Activated T-cell treated with anti-CD3 and anti-CD28 coated beads, Interleukin-2, amount 50 U/mL, for 48 hours (primary cell): ENCODE results near the gene KAT2A.
A peak's percentile ranks its signal among the peaks of the same experiment; 100 is the strongest.

Experiments used
- DNase-seq, 2 experiments: peaks; one replicate each; pipeline ENCODE4 v3.0.0-alpha.2; 2020

KAT2A gene

GRCh38 chr17:42135151-42135550, 14.0 kb upstream of the KAT2A start:
- no peak for DNase-seq

GRCh38 chr17:42133461-42134041, 12.4 kb upstream of the KAT2A start:
- peak in 1 of 2 experiments; percentile 43 for DNase-seq

GRCh38 chr17:42132941-42133340, 11.8 kb upstream of the KAT2A start:
- peak; percentile 48 to 65 for DNase-seq

- no peak for DNase-seq
Observed at GRCh38 chr17:42131981-42132432, 10.8 kb upstream of the KAT2A start.

- DNase-seq: no peak
Observed at GRCh38 chr17:42131232-42131631, 10.1 kb upstream of the KAT2A start.

GRCh38 chr17:42130310-42130936, 9.3 kb upstream of the KAT2A start:
- no peak for DNase-seq

- DNase-seq: no peak
Observed at GRCh38 chr17:42129109-42129837, 8.1 kb upstream of the KAT2A start.

GRCh38 chr17:42127414-42127813, 6.2 kb upstream of the KAT2A start:
- no peak for DNase-seq

GRCh38 chr17:42126836-42127235, 5.7 kb upstream of the KAT2A start:
- no peak for DNase-seq

GRCh38 chr17:42125565-42125964, 4.4 kb upstream of the KAT2A start:
- DNase-seq: no peak

- DNase-seq: no peak
Observed at GRCh38 chr17:42124256-42124655, 3.1 kb upstream of the KAT2A start.

- no peak for DNase-seq
Observed at GRCh38 chr17:42122371-42123303, 1.5 kb upstream of the KAT2A start, which contains the start of gene HSPB9. TSS of gene HSPB9 (plus strand) at chr17:42122804. CDS start at chr17:42122851, 47 bp downstream.

- DNase-seq: no peak
Observed at GRCh38 chr17:42120161-42120769, 902 bp downstream of the KAT2A start.

GRCh38 chr17:42119301-42119700, 1.9 kb downstream of the KAT2A start:
- DNase-seq: no peak

GRCh38 chr17:42118545-42118944, 2.6 kb downstream of the KAT2A start:
- DNase-seq: peak; percentile 63 to 68

- no peak for DNase-seq
Observed at GRCh38 chr17:42118126-42118510, 3.0 kb downstream of the KAT2A start.

- DNase-seq: no peak
Observed at GRCh38 chr17:42117397-42118125, 3.6 kb downstream of the KAT2A start.

- peak; percentile 87 to 88 for DNase-seq
Observed at GRCh38 chr17:42116705-42117396, 4.3 kb downstream of the KAT2A start.

GRCh38 chr17:42114118-42114517, 7.0 kb downstream of the KAT2A start:
- no peak for DNase-seq

- DNase-seq: no peak
Observed at GRCh38 chr17:42113293-42114069, 7.7 kb downstream of the KAT2A start.
